SU-DHL-6 (cell line): ENCODE measurements around the gene CAPZA1.

Experiments used
- H2AFZ ChIP-seq: fragments of 200-600 bp; sonication (generic); 2 replicates; pipeline ENCODE4 v1.6.1; 2014; ENCODE audit warnings: low read depth, mild to moderate bottlenecking, moderate library complexity, mixed read lengths, antibody characterized with exemption, low read length; ENCODE audit not compliant: severe bottlenecking
- H3F3A ChIP-seq: fragments of 200-600 bp; shearing (Covaris generic); 2 replicates; pipeline ENCODE4 v1.6.0; 2016; ENCODE audit warnings: antibody characterized with exemption, mild to moderate bottlenecking; ENCODE audit not compliant: insufficient read depth
- H3K27ac ChIP-seq: fragments of 200-600 bp; sonication (generic); 2 replicates; pipeline ENCODE4 v1.5.1; 2016; ENCODE audit warnings: low read depth, mild to moderate bottlenecking, low read length, moderate library complexity, mixed read lengths
- H3K27me3 ChIP-seq: fragments of 200-600 bp; sonication (generic), shearing (Covaris generic); 2 replicates; pipeline ENCODE4 v1.6.0; 2014; ENCODE audit warnings: mild to moderate bottlenecking, low read length
- H3K36me3 ChIP-seq: fragments of 200-600 bp; sonication (generic); 2 replicates; pipeline ENCODE4 v1.6.1; 2014; ENCODE audit warnings: mild to moderate bottlenecking, low read length, mixed read lengths
- H3K4me2 ChIP-seq: fragments of 300-600, 200-600 bp; shearing (Covaris generic), sonication (generic); 2 replicates; pipeline ENCODE4 v1.6.0; 2014; ENCODE audit warnings: low read length, low read depth, mild to moderate bottlenecking; ENCODE audit not compliant: poor library complexity, severe bottlenecking
- H3K4me3 ChIP-seq: fragments of 200-600 bp; sonication (generic); 2 replicates; pipeline ENCODE4 v1.5.1; 2014; ENCODE audit warnings: antibody characterized with exemption, low read length, mild to moderate bottlenecking, mixed read lengths; ENCODE audit not compliant: insufficient read depth, poor library complexity, severe bottlenecking
- H3K79me2 ChIP-seq: fragments of 200-600 bp; sonication (generic); 2 replicates; pipeline ENCODE4 v1.6.1; 2014; ENCODE audit warnings: mild to moderate bottlenecking, low read length, moderate library complexity; ENCODE audit not compliant: insufficient read depth
- H3K9ac ChIP-seq: fragments of 200-600 bp; sonication (generic); 2 replicates; pipeline ENCODE4 v1.7.0; 2014; ENCODE audit warnings: mild to moderate bottlenecking, low read length
- H3K9me2 ChIP-seq: fragments of 200-600 bp; sonication (generic); replicated peaks from 2 replicates; pipeline ENCODE4 v1.6.1; 2014; ENCODE audit warnings: low read length; ENCODE audit not compliant: insufficient read depth
- H3K9me3 ChIP-seq: fragments of 200-600 bp; sonication (generic); 2 replicates; pipeline ENCODE4 v1.6.1; 2014; ENCODE audit warnings: low read length, mixed read lengths; ENCODE audit not compliant: insufficient read depth
- H4K20me1 ChIP-seq: fragments of 200-600 bp; sonication (generic); 2 replicates; pipeline ENCODE4 v1.6.1; 2014; ENCODE audit warnings: low read depth, mild to moderate bottlenecking, antibody characterized with exemption, low read length, moderate library complexity, mixed read lengths
- CTCF ChIP-seq: fragments of 200-600 bp; sonication (generic); IDR thresholded peaks from one replicate; pipeline ENCODE4 v1.5.1; 2017; ENCODE audit warnings: antibody characterized with exemption, mild to moderate bottlenecking, low read length, moderate library complexity; ENCODE audit not compliant: insufficient read depth, poor library complexity, severe bottlenecking
- EZH2phosphoT487 ChIP-seq: fragments of 200-600 bp; sonication (generic), shearing (Covaris generic); conservative IDR thresholded peaks from 2 replicates; pipeline ENCODE4 v1.6.1; 2018; ENCODE audit warnings: mild to moderate bottlenecking, antibody characterized with exemption, low read length, moderate library complexity, mixed read lengths

CAPZA1 gene

DNA sequence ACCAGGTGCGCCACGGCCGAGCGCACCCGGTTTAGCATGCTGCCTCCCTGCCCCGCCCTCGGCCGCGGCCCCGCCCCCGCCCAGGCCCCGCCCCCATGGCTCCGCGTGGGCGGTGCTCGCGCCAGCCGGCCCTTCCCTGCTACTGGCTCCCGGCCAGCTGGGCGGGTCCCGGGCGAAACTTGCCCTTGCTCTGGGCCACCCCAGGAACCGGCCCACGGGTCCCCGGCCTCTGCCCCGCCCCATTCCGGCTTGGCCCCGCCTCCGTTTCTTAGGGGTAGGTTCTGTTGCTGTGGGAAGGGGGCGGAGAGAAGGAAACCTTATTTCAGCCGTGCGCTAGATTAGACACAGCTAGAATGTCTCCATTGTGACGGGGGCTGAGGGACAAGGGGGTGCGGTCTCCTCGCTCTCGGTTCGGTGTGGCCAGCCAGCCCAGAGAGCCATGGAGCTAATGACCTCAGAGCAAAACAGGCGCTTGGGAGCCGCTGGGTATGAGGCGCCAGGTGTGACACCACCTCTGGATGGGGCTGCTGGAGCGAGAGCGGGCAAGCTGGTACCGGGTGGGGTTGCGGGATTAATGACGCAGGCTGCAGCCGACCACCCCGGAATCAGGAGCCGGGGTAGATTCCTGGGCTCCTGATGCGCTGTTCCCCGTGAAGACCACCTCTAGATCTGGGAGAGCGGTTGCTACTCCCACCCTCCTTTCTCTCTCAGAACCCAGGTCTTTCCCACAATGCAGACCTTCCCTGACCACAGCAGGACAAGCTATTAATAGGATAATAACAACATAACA, 95.8 kb downstream of the CAPZA1 start, which contains the start of gene PPM1J:
TSS of gene PPM1J (minus strand) at position 69 of the 790 bp plus-strand sequence. CDS start at position 38, 31 bp downstream.
- no peaks in the 10 kb centered on the region for H4K20me1 ChIP-seq
- peak within 1 kb of the TSS; percentile 47 for H3K9ac ChIP-seq
- H3K36me3 ChIP-seq = no peaks in the 10 kb centered on the region
- no peaks in the 10 kb centered on the region for H3K9me3 ChIP-seq
- no peaks in the 10 kb centered on the region for H3K79me2 ChIP-seq
- H3K27me3 ChIP-seq = no peaks in the 10 kb centered on the region
- no peak within 1 kb of the TSS for H3K27ac ChIP-seq
- peak within 1 kb of the TSS; percentile 67 for H3K4me2 ChIP-seq
- H3K9me2 ChIP-seq = no peaks in the 10 kb centered on the region
- H3F3A ChIP-seq = peaks cover 11% of the 10 kb centered on the region; the same call in 1 of the 2 replicates
- TF ChIP-seq CTCF (no peak), EZH2phosphoT487 (no peak)
- H2AFZ ChIP-seq = peak within 1 kb of the TSS; percentile 44
- peak within 1 kb of the TSS; percentile 57 for H3K4me3 ChIP-seq

GRCh38 chr1:112716133-112716720, 96.6 kb downstream of the CAPZA1 start:
- Histone ChIP-seq H3K4me2 (peak overlapping the region; percentile 67), H4K20me1 (no peaks in the 10 kb centered on the region), H2AFZ (no peak overlapping the region), H3F3A (peaks cover 11% of the 10 kb centered on the region; the same call in 1 of the 2 replicates), H3K27ac (no peak overlapping the region), H3K27me3 (no peaks in the 10 kb centered on the region), H3K9me2 (no peaks in the 10 kb centered on the region), H3K9ac (peak overlapping the region; percentile 42; the same call in 1 of the 2 replicates), H3K4me3 (peak overlapping the region; percentile 57), H3K36me3 (no peaks in the 10 kb centered on the region), H3K79me2 (no peaks in the 10 kb centered on the region), H3K9me3 (no peaks in the 10 kb centered on the region)
- TF ChIP-seq EZH2phosphoT487 = no peak
- peak; percentile 84 for TF ChIP-seq CTCF

DNA sequence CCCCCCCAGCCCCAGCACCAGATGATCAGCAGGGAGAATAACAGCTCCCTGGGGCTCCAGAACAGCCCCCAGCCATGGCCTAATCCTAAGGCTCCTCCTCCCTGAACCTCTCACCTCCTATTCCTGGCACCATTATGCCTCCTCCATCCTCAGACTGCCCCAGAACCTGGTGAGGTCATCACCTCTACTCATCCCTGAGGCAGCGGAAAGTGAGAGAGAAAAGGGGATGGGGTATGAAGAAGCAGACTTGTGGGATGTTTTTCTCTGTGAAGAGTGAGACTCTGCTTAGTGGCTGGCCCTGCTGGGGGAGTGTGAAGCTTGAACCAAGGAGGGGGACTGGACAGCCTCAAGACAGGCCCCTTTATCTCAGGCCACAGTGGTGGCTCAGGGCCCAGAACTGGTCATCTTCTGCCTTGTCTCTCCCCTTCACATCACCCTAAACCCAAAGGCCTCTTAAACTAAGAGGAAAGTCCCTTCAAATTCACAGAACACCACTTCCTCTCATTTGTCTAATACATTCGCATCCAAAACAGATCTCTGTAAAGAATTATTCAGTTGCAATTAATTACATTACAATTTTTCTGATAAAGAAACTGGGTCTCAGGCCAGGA, 97.7 kb downstream of the CAPZA1 start:
- no peaks in the 10 kb centered on the region for H3K79me2 ChIP-seq
- H3K27me3 ChIP-seq = no peaks in the 10 kb centered on the region
- H3K27ac ChIP-seq = no peak overlapping the region
- TF ChIP-seq CTCF = no peak
- TF ChIP-seq EZH2phosphoT487 = no peak
- no peaks in the 10 kb centered on the region for H4K20me1 ChIP-seq
- no peaks in the 10 kb centered on the region for H3K9me3 ChIP-seq
- H2AFZ ChIP-seq = no peak overlapping the region
- H3K9ac ChIP-seq = no peak overlapping the region
- no peaks in the 10 kb centered on the region for H3K36me3 ChIP-seq
- H3F3A ChIP-seq = peaks cover 11% of the 10 kb centered on the region; the same call in 1 of the 2 replicates
- no peaks in the 10 kb centered on the region for H3K9me2 ChIP-seq
- no peak overlapping the region for H3K4me3 ChIP-seq
- H3K4me2 ChIP-seq = no peak overlapping the region
